HG03175 (cell line): ENCODE data around the gene BMP2.
A peak's percentile ranks its signal among the peaks of the same experiment; 100 is the strongest.

Source experiments
- ATAC-seq: cut with Tn5 transposase; IDR thresholded peaks from one replicate; pipeline ENCODE4 v1.9.1; 2021; ENCODE audit warnings: mild to moderate bottlenecking, moderate library complexity; ENCODE audit not compliant: unreplicated experiment

The BMP2 gene

GRCh38 chr20:6767536-6768227 lies at the start of gene BMP2:
Gene BMP2, plus strand, starts transcription at chr20:6767686. Its CDS starts 2,441 bp downstream, at chr20:6770127.
- ATAC-seq: peak; percentile 62

- no peak for ATAC-seq
These were observed 48.7 kb upstream of the BMP2 start for GRCh38 chr20:6718662-6719368.

GRCh38 chr20:6719369-6719721 lies 48.1 kb upstream of the BMP2 start:
- no peak for ATAC-seq

- ATAC-seq: no peak
These were observed 40.7 kb upstream of the BMP2 start for GRCh38 chr20:6726761-6727160.

GRCh38 chr20:6730672-6731328 lies 36.7 kb upstream of the BMP2 start:
- ATAC-seq: no peak

- no peak for ATAC-seq
These were observed 35.5 kb upstream of the BMP2 start for GRCh38 chr20:6732001-6732447.

- ATAC-seq: no peak
These were observed 34.6 kb upstream of the BMP2 start for GRCh38 chr20:6732851-6733250.

GRCh38 chr20:6733965-6734364 lies 33.5 kb upstream of the BMP2 start:
- no peak for ATAC-seq

GRCh38 chr20:6735942-6736845 lies 31.3 kb upstream of the BMP2 start:
- ATAC-seq: no peak

- no peak for ATAC-seq
These were observed 28.1 kb upstream of the BMP2 start for GRCh38 chr20:6739406-6739805.

- no peak for ATAC-seq
These were observed 27.4 kb upstream of the BMP2 start for GRCh38 chr20:6740096-6740495.

- ATAC-seq: peak; percentile 62
These were observed 23.3 kb upstream of the BMP2 start for GRCh38 chr20:6744180-6744579.

GRCh38 chr20:6744805-6745204 lies 22.7 kb upstream of the BMP2 start:
- no peak for ATAC-seq

GRCh38 chr20:6746901-6747609 lies 20.4 kb upstream of the BMP2 start:
- no peak for ATAC-seq

- ATAC-seq: no peak
These were observed 17.0 kb upstream of the BMP2 start for GRCh38 chr20:6750438-6750837.

- no peak for ATAC-seq
These were observed 10.5 kb upstream of the BMP2 start for GRCh38 chr20:6756693-6757595.

GRCh38 chr20:6764619-6765018 lies 2.9 kb upstream of the BMP2 start:
- no peak for ATAC-seq

- ATAC-seq: no peak
These were observed 1.9 kb upstream of the BMP2 start for GRCh38 chr20:6765469-6766058.

GRCh38 chr20:6766433-6766832 lies 1.1 kb upstream of the BMP2 start:
- ATAC-seq: no peak
